ENCODE data around the gene CDC42EP4.
A peak's percentile ranks its signal among the peaks of the same experiment; 100 is the strongest.
"Not testable (repeated sequence)": the region's sequence is repeated elsewhere in the genome, so short reads cannot be mapped to it uniquely, and the experiment has no call there.

CDC42EP4 gene

DNA sequence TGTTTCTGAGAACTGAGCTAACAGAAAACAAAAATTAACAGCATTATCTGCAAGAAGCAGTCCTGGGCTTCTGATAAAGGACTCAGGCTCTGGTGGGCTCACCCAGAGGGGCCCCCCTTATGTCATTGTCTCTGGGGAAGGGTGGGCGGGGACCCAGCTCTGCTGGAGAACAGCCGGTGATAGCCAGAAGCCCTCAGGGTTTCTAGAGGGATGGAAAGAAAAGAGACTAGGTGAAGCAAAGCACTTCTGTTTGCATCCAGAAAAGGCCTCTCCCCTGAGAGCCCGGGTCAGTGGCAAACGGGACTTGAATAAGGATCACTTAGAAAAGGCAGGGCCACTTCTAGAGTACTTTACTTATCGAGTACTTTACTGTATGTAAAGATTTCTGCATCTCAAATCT lies 7.0 kb upstream of the CDC42EP4 start:
- DNase-seq = no peak

DNA sequence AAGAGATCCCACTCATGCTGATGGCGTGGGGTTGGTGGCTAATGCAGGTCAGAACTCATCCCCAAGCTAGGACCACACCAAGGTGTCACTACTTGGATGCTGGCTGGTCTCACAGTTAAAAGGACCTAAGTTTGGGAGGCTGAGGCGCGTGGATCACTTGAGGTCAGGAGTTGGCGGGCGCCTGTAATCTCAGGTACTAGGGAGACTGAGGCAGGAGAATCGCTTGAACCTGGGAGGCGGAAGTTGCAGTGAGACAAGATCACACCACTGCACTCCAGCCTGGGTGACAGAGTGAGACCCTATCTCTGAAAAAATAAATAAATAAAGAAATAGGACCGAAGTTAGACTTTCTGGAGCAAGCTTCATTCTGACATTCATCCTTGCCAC lies 6.6 kb upstream of the CDC42EP4 start:
- DNase-seq = no peak

DNA sequence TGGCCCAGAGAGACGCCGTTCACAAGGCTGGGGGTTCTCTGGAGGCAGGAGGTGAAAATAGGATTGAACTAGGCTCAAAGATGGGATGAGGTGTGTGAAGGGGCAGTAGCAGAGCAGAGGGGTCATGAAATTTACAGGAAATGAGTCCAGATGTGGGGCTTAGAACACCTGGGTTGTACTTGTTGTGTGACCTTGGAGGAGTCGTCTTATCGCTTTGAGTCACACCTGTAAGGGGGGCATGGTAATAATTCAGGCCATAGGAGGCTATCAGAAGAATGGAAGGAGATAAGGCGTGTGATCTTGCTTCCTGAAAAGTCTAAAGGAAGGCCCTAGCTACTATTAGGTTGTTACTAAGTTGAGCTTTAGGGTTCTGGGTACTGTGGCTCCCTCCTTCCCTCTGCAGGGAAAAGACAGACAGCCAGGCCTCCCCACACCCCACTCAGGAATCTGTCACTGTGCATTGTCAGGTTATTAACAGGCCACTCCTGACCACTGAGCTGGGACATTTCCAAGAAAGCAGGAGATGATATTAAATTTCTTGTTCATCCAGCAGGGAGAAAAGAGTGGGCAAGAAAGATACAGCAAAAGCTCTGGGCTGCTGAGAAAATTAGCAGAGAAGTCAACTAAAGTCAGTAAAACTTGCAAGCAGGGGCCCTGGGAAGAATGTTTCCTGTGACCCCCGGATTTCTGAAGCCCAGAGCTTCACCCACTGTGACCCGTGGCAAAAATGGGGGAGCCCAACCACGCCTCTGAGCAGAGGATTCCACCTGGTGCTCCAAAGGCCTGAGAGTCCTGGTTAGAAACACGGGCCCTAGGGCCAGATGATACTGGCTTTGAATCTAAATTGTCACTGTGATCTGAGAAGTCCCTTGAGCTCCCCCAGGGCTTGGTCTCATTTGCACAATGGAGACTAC lies 6.0 kb upstream of the CDC42EP4 start:
- DNase-seq = no peak

DNA sequence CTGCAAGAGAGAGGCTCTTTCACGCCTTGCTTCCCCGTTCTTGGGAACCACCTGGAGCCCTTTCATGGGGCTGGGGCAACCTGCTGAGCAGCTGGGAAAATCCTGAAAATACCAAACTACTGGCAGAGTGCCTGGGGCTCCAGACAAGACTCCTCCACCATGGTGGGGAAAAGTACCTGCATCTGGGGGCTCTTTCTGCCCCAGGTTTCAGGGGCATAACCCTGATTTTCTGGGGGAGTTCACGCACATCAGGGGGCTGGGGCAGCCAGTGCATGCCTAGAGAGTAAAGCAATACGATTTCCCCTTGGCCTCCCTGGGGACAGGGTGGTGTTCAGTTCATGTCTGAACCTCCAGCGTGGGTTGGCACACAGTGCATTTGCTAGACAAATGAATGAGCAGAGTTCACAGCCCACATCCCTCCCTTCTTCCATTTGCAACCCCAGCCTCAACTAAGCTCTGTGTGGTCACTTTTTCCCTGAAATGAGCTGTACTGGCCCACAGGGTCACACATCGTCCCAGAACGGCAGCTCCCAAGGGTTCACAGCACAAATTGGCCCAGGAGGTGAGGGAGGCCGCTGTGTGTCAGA lies 5.2 kb upstream of the CDC42EP4 start:
- no peak for DNase-seq

DNA sequence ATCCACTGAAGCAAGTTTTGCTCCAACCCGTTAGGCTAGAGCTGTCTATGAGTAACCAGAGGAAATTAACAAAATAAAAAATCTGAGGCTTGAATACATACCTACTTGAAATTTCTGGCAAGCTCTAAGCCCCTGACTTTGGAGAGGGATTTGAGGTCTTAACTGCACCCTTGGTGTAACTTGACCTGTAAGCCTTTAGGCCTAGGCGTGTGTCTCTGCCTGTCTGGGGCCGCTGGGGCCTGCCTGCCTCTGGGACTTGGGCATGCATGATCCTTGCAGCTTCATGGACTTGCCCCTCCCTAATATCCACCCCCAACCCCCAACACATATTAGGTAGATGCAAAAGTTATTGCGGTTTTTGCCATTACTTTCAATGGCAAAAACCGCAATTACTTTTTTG lies 3.7 kb upstream of the CDC42EP4 start:
- DNase-seq = no peak

DNA sequence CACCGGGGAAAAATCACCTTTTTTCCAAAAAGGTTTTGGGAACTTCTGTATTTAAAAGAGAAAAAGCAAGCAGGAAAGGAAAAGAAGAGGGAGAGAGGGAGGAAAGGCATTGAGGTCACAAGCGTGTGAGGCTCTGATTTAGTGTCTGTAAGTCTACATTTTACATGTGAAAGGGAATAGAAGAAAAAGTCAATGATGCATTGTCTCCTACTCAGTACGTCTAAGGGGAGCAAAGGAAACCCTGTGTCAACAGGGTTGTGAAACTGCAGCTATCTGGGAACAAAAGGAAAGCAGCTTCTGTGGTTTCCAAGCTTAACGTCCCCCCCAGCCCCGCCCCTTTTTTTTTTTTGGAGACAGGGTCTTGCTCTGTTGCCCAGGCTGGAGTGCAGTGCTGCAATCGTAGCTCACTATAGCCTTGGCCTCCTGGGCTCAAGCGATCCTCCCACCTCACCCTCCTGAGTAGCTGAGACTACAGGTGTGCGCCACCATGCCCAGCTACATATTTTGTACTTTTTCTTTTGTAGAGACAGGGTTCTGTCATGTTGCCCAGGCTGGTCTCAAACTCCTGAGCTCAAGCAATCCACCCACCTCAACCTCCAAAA lies 1.8 kb upstream of the CDC42EP4 start:
- DNase-seq = no peak

DNA sequence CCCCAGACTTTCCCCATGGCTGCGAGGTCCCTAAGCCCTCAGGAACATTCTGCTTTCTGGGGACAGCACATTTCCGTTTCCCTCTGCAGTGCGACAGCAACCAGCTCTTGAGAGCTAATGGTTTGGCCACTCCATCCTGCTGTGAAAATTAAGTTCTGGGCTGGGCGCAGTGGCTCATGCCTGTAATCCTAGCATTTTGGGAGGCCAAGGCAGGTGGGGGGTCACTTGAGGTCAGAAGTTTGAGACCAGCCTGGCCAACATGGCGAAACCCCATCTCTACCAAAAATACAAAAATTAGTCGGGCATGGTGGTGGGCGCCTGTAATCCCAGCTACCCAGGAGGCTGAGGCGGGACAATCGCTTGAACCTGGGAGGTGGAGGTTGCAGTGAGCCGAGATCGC lies 1.1 kb upstream of the CDC42EP4 start:
- DNase-seq = not testable (repeated sequence)

DNA sequence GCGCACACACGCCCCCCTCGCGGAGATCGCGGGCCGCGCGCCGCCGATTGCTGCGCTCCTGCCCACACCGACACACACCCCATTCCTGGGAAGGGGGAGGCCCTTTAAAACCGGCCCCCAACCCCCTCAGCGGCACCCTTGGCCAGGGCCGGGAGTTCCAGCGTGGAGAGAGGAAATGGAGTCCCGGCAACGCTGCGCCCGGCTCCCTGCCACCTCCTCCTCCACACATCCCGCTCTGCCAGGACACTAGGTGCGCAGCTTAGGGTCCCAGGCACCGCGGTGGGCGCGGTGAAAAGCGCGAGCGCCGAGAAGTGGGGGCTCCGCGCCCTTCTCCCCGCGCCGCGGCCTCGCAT lies 397 bp downstream of the CDC42EP4 start:
- peak; percentile 6 for DNase-seq

DNA sequence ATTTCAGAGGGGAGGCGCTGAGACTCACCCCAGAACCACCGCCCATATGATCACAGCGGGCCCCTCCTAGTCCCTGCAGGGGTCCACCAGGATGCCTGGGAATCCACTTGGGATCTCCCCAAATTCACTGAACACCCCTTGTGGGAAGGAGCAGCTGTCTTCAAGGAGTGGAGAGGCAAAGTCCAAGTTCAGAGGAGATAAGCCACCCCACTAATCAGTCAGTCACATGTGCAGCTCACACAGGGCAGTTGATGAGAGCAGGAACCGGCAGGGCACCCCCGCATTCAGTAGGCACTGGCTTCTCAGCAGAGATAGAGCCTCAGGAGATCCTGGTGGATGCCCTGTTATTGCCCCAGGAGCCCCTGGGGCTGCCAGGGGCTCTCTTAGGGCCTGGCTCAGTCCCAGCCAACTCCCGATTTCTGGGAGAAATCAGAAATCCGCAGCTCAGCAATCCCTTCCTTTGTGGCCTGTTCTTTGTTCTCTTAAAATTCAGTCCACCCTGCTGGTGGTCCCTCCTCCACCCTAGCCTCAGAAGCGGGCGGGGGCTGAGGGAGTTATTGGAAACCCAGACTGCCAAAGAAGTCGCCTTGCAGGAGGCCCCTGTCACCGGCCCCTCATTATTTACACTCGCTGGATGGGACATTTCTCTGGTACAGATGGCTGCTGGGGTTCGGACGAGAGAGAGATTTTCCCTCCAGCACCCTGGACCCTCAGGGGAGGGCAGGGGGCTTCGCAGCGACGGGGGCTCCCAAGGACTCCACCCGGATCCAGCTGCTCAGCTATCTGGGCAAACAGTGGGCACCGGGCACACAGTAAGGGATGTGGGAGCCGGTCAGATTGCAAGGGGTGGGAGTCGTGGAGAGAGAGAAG lies 1.8 kb downstream of the CDC42EP4 start:
- no peak for DNase-seq

DNA sequence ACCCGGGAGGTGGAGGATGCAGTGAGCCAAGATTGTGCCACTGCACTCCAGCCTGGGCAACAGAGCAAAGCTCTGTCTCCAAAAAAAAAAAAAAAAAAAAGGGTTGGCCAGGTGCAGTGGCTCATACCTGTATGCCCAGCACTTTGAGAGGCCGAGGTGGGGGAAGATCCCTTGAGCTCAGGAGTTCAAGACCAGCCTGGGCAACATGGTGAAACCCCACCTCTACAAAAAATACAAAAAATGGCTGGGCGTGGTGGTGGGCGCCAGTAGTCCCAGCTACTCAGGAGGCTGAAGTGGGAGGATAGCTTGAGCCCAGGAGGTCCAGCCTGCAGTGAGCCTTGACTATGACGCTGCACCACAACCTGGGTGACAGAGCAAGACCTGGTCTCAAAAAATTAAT lies 2.8 kb downstream of the CDC42EP4 start:
- not testable (repeated sequence) for DNase-seq

DNA sequence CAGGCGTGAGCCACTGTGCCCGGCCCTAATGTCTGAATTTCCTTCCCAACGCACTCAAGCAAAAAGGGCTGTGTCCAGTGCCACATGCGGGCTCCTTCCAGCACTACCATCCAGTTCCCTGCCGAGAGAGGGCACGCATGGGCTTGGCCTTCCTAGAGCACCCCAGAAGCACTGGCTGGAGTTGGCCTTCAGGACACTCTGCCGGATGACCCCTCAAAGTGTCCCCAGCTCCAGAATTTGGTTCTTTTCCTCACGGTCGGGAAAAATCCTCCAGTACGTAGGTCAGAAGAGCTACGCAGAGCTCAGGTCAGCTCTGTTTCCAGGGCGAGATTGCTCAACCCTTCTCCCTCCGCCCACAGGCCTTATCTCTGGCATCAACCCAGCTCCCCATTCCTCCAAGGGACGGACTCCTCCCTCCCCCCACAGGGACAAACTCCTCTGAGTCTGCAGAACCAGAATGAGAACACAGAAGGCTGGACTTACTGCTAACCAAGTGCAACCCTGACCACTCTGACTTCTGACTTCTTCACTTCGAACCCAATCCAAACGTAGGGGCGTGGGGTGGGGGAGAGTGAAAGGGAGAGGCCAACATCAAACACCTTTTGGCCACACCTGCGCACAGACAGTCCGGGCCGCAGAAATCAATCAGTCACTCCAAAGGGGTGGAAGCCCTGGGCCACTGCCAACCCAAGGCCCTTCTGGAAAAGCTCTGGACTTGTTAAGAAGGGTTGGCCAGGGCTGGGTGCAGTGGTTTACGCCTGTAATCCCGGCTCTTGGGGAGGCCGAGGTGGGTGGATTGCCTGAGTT lies 3.6 kb downstream of the CDC42EP4 start:
- no peak for DNase-seq

DNA sequence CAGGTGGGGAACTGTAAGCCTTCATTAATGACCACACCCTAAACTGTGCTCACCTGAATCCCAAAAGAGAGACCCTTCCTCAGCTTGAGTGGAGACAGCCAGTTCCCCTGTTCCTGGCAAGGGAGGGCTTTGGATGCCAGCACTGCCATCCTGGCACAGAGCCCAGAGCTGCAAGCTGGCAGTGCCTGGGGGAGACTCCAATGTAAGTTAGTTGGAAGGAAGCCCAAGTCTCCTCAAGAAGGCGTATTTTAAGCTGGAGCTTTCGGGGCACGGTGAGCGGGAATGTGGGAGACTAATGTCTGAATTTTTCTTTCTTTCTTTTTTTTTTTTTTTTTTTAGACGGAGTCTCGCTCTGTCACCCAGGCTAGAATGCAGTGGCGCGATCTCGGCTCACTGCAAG lies 4.7 kb downstream of the CDC42EP4 start:
- no peak for DNase-seq

DNA sequence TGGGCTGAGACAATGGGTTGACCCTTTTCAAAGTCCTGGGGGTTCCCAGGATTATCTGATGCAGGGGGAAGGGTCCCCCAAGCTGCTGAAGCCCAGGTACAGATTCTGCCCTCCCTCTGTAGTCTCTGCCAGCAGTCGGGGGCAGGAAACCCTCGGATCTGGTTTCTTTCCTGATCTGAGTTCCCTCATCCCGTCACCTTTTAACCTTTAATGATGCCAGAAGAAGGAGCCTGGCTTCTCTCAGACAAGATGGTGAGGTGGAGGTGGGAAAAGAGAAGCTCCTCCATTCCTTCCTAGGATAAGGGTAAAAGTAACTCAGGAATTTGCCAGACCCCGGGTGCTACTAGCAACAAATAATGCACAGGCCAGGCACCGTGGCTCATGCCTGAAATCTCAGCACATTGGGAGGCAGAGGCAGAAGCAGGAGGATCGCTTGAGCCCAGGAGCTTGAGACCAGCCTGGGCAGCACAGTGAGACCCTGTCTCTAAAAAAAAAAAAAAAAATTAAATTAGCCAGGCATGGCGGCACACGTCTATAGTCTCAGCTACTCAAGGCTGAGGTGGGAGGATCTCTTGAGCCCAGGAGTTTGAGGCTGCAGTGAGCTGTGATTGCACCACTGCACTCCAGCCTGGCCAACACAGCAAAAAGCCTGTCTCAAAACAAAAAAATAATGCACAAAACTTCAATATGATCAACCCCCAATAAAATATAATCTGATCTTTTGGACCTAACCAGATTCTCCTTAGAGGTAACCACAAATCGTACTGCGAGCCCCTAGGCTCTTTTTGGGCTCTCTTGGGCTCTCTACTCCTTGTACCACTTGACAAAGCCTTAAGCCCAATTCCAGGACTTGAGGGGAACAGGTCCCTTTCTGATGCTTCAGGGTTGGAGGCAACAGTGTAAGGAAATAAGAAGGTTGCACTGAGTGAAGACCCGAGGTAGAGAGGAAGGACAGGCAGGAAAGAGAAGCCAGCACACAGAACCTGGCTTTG lies 5.7 kb downstream of the CDC42EP4 start:
- no peak for DNase-seq

DNA sequence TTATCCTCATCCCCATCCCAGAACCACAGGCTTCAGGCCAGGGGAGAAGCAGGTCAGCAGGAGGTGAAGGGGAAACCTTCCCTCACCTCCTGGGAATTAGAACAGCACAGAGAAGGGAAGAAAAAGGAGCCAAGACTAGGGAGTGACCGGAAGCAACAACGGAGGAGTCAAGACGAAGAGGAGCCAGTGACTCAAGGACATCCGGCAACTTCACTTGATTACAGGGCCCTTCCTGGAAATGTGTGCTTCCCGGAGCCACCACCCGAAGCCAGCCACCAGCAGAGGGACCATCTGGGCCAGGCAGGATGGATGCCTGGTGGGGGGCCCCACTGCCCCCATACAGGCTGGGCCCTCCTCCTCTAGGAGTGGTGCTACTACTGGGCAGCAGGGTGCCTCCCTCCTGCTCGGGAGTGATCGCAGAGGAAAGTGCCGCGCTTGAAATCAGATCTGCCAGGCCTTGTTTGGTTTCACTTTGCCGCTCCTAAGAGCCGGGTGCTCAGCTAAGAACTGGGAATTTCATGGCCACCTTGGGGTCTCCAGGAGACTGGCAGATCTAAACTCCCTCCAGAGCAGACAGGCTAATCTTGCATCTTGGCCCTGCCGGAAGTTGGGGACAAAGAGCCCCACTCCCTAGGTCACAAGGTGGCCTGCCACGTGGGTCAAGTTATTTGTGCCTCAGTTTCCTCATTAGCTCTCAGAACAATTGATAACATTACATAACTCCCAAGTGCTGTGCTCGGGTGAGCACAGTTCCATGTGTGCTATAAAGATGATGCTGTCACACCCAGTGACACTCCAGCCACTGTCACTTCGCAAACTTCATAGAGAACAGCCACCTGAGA lies 6.6 kb downstream of the CDC42EP4 start:
- DNase-seq = no peak

DNA sequence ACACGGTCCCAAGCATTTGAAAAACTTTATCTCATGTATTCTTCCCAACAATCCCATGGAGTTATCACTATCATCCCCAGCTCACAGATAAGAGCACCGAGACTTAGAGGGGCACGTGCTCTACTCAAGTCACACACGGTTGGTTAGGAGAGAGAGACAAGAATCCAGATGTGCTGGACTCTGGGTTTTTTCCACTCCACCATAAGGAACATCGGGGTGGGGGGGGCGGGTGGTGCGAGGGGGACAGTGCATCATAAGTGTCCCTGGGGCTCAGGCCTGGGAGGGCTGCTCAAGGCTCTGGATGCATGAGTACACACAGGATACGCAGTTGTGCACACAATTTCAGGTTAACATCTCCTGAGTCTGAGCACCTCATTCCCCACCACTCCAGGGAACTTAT lies 7.4 kb downstream of the CDC42EP4 start:
- no peak for DNase-seq

DNA sequence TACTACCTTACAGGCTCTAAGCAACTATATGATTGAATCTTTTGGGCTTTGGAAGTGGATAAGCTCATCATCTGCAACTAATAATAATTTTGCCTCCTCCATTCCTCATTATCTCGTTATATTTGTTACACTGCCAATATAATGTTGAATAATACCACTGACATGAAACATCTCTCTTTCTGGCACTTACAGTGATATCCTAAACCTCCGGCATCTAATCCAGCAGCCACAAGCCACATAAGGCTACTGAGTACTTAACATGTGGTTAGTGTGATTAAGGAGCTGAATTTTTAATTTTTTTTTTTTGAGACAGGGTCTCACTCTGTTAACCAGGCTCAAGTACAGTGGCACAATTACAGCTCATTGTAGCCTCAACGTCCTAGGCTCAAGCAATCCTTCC lies 9.6 kb downstream of the CDC42EP4 start:
- no peak for DNase-seq

DNA sequence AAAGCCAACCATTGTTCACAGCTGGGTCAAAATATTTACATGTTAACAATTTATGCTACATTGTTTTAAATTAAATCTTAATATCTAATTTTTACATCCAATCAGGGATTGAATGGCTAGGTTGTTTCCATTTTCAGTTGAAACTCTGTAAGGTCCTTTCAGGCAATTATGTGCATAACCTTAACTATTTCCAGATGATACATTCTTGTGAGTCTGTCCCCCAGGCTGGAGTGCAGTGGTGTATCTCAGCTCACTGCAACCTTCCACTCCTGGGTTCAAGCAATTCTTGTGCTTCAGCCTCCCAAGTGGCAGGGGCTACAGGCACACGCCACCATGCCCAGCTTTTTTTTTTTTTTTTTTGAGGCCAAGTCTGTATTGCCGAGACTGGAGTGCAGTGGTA lies 10.4 kb downstream of the CDC42EP4 start:
- DNase-seq = no peak

DNA sequence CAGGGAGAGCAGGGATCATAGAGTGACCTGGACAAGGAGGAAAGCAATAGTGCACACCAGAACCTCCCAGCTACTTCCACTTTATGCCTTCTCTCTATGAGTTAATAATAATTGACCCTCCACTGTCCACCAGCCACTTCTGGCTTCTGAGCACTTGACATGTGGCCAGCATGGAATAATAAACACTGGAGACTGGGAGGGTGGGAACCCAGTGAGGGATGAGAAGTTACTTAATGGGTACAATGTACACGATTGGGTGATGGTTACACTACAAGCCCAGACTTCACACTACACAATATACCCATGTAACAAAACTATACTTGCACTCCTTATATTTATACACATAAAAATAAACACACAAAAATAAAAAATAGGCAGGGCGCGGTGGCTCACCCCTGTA lies 11.4 kb downstream of the CDC42EP4 start:
- DNase-seq = no peak

DNA sequence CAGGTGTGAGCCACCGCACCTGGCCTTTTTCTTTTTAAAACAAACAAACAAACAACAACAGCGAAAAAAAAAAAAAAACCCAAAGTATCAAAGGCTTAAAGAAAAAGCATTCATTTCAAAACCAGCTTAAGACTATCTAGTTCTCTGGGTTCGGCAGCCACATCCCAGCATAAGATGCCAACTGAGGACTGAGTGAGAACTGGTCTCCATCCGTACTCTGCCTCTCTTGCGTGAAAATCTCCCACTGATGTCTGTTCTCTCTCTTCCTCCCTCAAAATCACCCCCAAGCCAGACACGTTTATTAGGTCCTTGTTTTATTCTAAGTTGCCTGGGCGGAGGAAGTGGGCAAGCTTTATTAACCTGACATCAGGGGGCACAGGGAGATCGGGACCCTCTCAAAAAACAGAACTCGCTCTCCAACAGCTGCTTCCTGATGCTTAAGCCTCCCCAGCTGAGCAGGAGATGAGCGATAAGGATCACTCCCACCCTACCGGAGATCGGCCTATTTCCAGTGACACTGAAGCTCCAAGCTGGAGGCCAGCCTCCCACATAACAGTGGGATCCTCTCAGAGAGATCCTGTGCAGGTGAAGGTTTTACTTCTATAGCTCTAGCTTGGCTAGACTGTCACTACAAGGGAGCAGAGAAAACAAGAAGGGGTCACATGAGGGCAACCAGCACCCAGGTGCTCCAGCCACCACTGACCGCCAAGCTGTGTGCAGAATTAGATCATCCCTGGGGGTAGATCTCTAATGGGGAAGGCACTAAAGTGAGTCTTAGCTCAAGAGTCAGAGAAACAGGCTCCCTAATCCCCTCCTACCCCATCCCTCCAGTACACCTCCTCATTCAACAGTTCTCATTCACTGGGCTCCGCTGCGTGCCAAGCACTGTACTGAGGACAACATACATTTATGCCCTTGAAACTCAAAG lies 13.6 kb downstream of the CDC42EP4 start:
- no peak for DNase-seq
